Esophagus muscularis mucosa (tissue), 3 donors: Measurements from ENCODE around the gene MBNL1.

Experiments used
- CTCF ChIP-seq, 3 experiments: fragments of 200-600 bp in 2 of 3; fragments of 450-650 bp in 1 of 3; sonication (generic) in 2 of 3; IDR thresholded peaks; one replicate each; pipeline ENCODE4 v1.5.1; 2017 to 2019; ENCODE audit warnings: antibody characterized with exemption in 3 of 3, mild to moderate bottlenecking in 2 of 3, moderate library complexity in 1 of 3
- POLR2AphosphoS5 ChIP-seq, 2 donors: sonication (generic); formaldehyde crosslinking; IDR thresholded peaks; one replicate each; pipeline ENCODE4 v1.6.1; 2017; ENCODE audit warnings: antibody characterized with exemption in 2 of 2

GRCh38 chr3:152241142-152242017 is 27.3 kb upstream of the MBNL1 start:
- no peak for TF ChIP-seq POLR2AphosphoS5 (IDR thresholded peaks at IDR 0.05)
- no peak for TF ChIP-seq CTCF (IDR thresholded peaks at IDR 0.05)
